HCT116 (cell line): ENCODE results near the gene PROSER2. TPM values are rescaled to one million over a fixed set of nuclear protein-coding genes. Genes with fewer than 3 reads are reported as not detected.

Experiments
- ATAC-seq: fragments of 200-7000 bp; cut with Tn5 transposase; 2 replicates; pipeline ENCODE4 v1.9.1; 2020; ENCODE audit warnings: mild to moderate bottlenecking, moderate library complexity
- BruUV-seq: library from RNA; stranded (reverse); fragments of 400-500 nt; replicated peaks from 2 replicates; lab custom pipeline; 2021; lab: Mats Ljungman, UMichigan
- CTCF ChIA-PET: fragments of 300-600 bp; sonication (Branson Sonifier 250); formaldehyde crosslinking; loops from one replicate; lab custom pipeline; 2021; ENCODE audit warnings: antibody characterized with exemption; lab: Charles Lee
- POLR2A ChIA-PET: fragments of 300-600, 350-600 bp; sonication (Branson Sonifier 250); formaldehyde crosslinking; loops from one replicate; lab custom pipeline; 2021; ENCODE audit warnings: antibody characterized with exemption; lab: Charles Lee
- RAD21 ChIA-PET, 2 experiments: fragments of 300-600 bp; sonication (Branson Sonifier 250); formaldehyde crosslinking; loops; one replicate each; lab custom pipeline; 2023; ENCODE audit warnings: low total read pairs in 2 of 2; ENCODE audit not compliant: uncharacterized antibody in 2 of 2, unreplicated experiment in 2 of 2, low non-redundant PET in 1 of 2; lab: Charles Lee
- DNase-seq: peaks from one replicate; pipeline ENCODE4 v3.0.0-alpha.2; 2010; ENCODE audit warnings: low read depth, low spot score
- H2AFZ ChIP-seq: fragments of 200-600 bp; shearing (Covaris generic), sonication (generic); 2 replicates; pipeline ENCODE4 v1.6.1; 2017; ENCODE audit warnings: low read depth, mixed run types, mixed read lengths, antibody characterized with exemption, low read length; ENCODE audit not compliant: poor library complexity, severe bottlenecking
- H3K27ac ChIP-seq: 2 replicates; pipeline ENCODE4 v1.5.1; 2012; ENCODE audit warnings: low read depth, low read length
- H3K27me3 ChIP-seq: fragments of 200-600 bp; sonication (generic); 2 replicates; pipeline ENCODE4 v1.6.1; 2016; ENCODE audit warnings: mixed run types, low read length, mixed read lengths; ENCODE audit not compliant: insufficient read depth
- H3K36me3 ChIP-seq, 2 experiments: fragments of 200-500 bp in 1 of 2; fragments of 200-600 bp in 1 of 2; sonication (Bioruptor generic) in 1 of 2; sonication (generic) in 1 of 2; 2 replicates each; pipeline versions ENCODE4 v1.5.1 to v1.6.1; 2014 to 2016; ENCODE audit warnings: low read length in 2 of 2, inconsistent platforms in 1 of 2, mixed read lengths in 1 of 2, mixed run types in 1 of 2; ENCODE audit not compliant: insufficient read depth in 2 of 2, control insufficient read depth in 1 of 2
- H3K4me1 ChIP-seq, 2 experiments: fragments of 200-600 bp in 1 of 2; sonication (generic) in 1 of 2; 2 replicates each; pipeline versions ENCODE4 v1.5.1 to v1.6.1; 2012 to 2017; ENCODE audit warnings: low read length in 2 of 2, inconsistent platforms in 1 of 2, mild to moderate bottlenecking in 1 of 2, mixed read lengths in 1 of 2, mixed run types in 1 of 2, moderate library complexity in 1 of 2; ENCODE audit not compliant: insufficient read depth in 2 of 2, control insufficient read depth in 1 of 2
- H3K4me2 ChIP-seq: fragments of 200-600 bp; sonication (generic); 2 replicates; pipeline ENCODE4 v1.6.1; 2017; ENCODE audit warnings: mixed run types, low read length, mixed read lengths
- H3K4me3 ChIP-seq, 2 experiments: fragments of 200-600 bp in 1 of 2; sonication (generic) in 1 of 2; replicated peaks in 1 of 2; 2 replicates each; pipeline ENCODE4 v1.5.1; 2011 to 2016; ENCODE audit warnings: low read length in 2 of 2, control low read depth in 1 of 2, low read depth in 1 of 2, mild to moderate bottlenecking in 1 of 2, mixed read lengths in 1 of 2, mixed run types in 1 of 2
- H3K79me2 ChIP-seq: fragments of 200-600 bp; sonication (generic); 2 replicates; pipeline ENCODE4 v1.6.1; 2017; ENCODE audit warnings: mild to moderate bottlenecking, mixed run types, low read length, moderate library complexity, mixed read lengths; ENCODE audit not compliant: insufficient read depth
- H3K9ac ChIP-seq: fragments of 200-600 bp; sonication (generic); 2 replicates; pipeline ENCODE4 v1.6.1; 2016; ENCODE audit warnings: low read length, mixed read lengths
- H3K9me2 ChIP-seq: fragments of 200-600 bp; sonication (generic), shearing (Covaris generic); 2 replicates; pipeline ENCODE4 v1.6.1; 2017; ENCODE audit warnings: mixed run types, mild to moderate bottlenecking, moderate library complexity; ENCODE audit not compliant: insufficient read depth
- H3K9me3 ChIP-seq, 2 experiments: fragments of 200-500 bp in 1 of 2; fragments of 200-600 bp in 1 of 2; sonication (Bioruptor generic) in 1 of 2; sonication (generic) in 1 of 2; 2 replicates each; pipeline ENCODE4 v1.6.1; 2014 to 2017; ENCODE audit warnings: low read length in 2 of 2, mixed read lengths in 2 of 2, inconsistent platforms in 1 of 2, low read depth in 1 of 2, mild to moderate bottlenecking in 1 of 2, mixed run types in 1 of 2, moderate library complexity in 1 of 2; ENCODE audit not compliant: control insufficient read depth in 1 of 2, insufficient read depth in 1 of 2
- H4K20me1 ChIP-seq: fragments of 200-600 bp; sonication (generic), shearing (Covaris generic); 2 replicates; pipeline ENCODE4 v1.6.1; 2017; ENCODE audit warnings: mixed run types, mild to moderate bottlenecking, moderate library complexity; ENCODE audit not compliant: insufficient read depth
- CBX3 ChIP-seq: IDR thresholded peaks from 2 replicates; pipeline ENCODE4 v1.6.1; 2012; ENCODE audit warnings: low read depth
- EGR1 ChIP-seq: IDR thresholded peaks from 2 replicates; pipeline ENCODE4 v1.6.1; 2012; ENCODE audit warnings: low read depth
- ELF1 ChIP-seq: IDR thresholded peaks from 2 replicates; pipeline ENCODE4 v1.6.1; 2012; ENCODE audit warnings: low read depth, borderline replicate concordance
- EZH2 ChIP-seq: fragments of 200-600 bp; sonication (generic); IDR thresholded peaks from 2 replicates; pipeline ENCODE4 v1.6.1; 2017; ENCODE audit warnings: antibody characterized with exemption, mixed run types
- EZH2phosphoT487 ChIP-seq: fragments of 200-600 bp; IDR thresholded peaks from 2 replicates; pipeline ENCODE4 v1.6.1; 2018; ENCODE audit warnings: antibody characterized with exemption, borderline replicate concordance
- FOSL1 ChIP-seq: IDR thresholded peaks from 2 replicates; pipeline ENCODE4 v1.6.1; 2012; ENCODE audit warnings: low read depth
- JUND ChIP-seq: IDR thresholded peaks from 2 replicates; pipeline ENCODE4 v1.6.1; 2012
- POLR2AphosphoS5 ChIP-seq: IDR thresholded peaks from 2 replicates; pipeline ENCODE4 v1.6.1; 2011; ENCODE audit warnings: mild to moderate bottlenecking, low read depth, low read length, moderate library complexity
- SIN3A ChIP-seq: IDR thresholded peaks from 2 replicates; pipeline ENCODE4 v1.6.1; 2012; ENCODE audit warnings: low read depth
- SRF ChIP-seq: IDR thresholded peaks from 2 replicates; pipeline ENCODE4 v1.6.1; 2012; ENCODE audit warnings: low read depth
- ZFX ChIP-seq: fragments of 450-650 bp; IDR thresholded peaks from 2 replicates; pipeline ENCODE4 v1.6.1; 2017
- ZNF274 ChIP-seq: fragments of 200-500 bp; sonication (Bioruptor generic); IDR thresholded peaks from 2 replicates; pipeline ENCODE4 v1.6.1; 2014; ENCODE audit warnings: mild to moderate bottlenecking, low read depth, low read length, inconsistent platforms
- intact Hi-C: fragments of 100-400 bp; cut with micrococcal nuclease; formaldehyde crosslinking; loops from 2 replicates; pipeline ENCODE4 v1.10.0; 2022
- total RNA-seq: library from RNA; stranded (reverse); gene quantifications from one replicate; pipeline ENCODE4 v1.2.1, GENCODE V29; 2021; ENCODE audit not compliant: unreplicated experiment
- TF ChIP-seq, protein P1 (sequence below): IDR thresholded peaks from 2 replicates; pipeline ENCODE4 v1.6.1; 2012

PROSER2 gene
- total RNA-seq, 1 experiment from 2014 or later: 46.2 TPM

DNA sequence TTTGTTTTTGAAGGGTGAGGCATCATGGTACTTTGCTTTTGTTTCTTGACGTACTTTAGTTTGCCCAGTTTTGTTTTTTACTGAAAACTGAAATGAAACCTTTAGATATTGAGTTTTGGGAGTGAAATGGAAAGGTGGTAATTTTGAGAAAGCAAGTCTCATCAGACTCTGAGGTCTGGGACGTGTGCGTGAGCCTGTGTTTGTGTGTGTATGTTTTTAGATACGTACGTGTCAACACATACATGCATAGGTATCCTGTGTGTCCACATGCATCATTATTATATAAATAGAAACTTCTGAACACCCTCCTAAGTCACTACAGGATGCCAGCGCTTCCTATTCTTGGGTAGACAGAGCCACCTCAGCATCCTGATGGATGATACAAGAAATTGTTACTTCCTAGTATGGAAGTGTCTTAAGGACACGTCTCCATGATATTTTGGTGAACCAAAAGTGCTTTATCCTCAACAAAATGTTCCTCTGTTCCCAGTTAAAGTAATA lies 47.8 kb downstream of the PROSER2 start:
- no peak for DNase-seq
- intact Hi-C loops: no loop called here
- Histone ChIP-seq H3K9me3 (no peaks in the 10 kb centered on the region), H4K20me1 (no peaks in the 10 kb centered on the region), H3K9me2 (no peaks in the 10 kb centered on the region), H2AFZ (no peak overlapping the region), H3K4me2 (no peak overlapping the region), H3K4me1 (peaks cover 25 to 38% of the 10 kb centered on the region in 2 experiments), H3K36me3 (peaks cover 6 to 26% of the 10 kb centered on the region in 2 experiments; a peak in 2 of 4 replicates), H3K79me2 (peaks cover 14% of the 10 kb centered on the region; the same call in 1 of the 2 replicates), H3K27ac (no peak overlapping the region), H3K4me3 (no peak overlapping the region), H3K9ac (no peak overlapping the region), H3K27me3 (no peaks in the 10 kb centered on the region)
- ChIA-PET CTCF (no interaction called here), RAD21 (no interaction called here), POLR2A (no interaction called here)
- no peak for ATAC-seq
- TF ChIP-seq FOSL1 (no peak), CBX3 (no peak), SIN3A (no peak)
- BruUV-seq: no TSS peak

DNA sequence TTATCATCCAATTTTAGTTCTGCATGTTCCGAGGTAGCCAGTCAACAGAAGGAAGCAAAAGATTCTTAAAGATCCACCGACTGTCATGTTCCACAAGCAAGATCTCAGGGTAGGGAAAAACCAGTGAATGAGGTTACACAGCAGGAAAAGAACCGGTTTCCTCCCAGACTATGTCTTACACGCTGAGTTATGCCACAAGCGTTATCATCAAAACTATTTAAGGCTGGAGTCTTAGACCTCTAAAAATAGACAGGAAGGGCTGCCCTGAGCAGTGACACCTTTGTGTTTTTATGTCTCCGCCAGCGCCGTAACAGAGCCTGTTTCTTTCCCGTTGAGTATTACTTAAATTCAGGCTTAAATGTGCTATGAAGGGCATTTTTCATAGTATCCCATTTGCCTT lies 48.3 kb downstream of the PROSER2 start:
- H3K4me3 ChIP-seq: no peak overlapping the region
- RAD21 ChIA-PET: no interaction called here
- H3K79me2 ChIP-seq: peaks cover 9% of the 10 kb centered on the region; the same call in 1 of the 2 replicates
- POLR2A ChIA-PET: no interaction called here
- peaks cover 6 to 21% of the 10 kb centered on the region in 2 experiments; a peak in 2 of 4 replicates for H3K36me3 ChIP-seq
- H2AFZ ChIP-seq: no peak overlapping the region
- intact Hi-C loops: no loop called here
- H3K9ac ChIP-seq: peak overlapping the region; percentile 1; the same call in 1 of the 2 replicates
- H3K27me3 ChIP-seq: no peaks in the 10 kb centered on the region
- no peaks in the 10 kb centered on the region for H4K20me1 ChIP-seq
- ATAC-seq (no peak), DNase-seq (no peak)
- peaks cover 30 to 43% of the 10 kb centered on the region in 2 experiments for H3K4me1 ChIP-seq
- no peak overlapping the region for H3K4me2 ChIP-seq
- H3K9me2 ChIP-seq: no peaks in the 10 kb centered on the region
- H3K9me3 ChIP-seq: no peaks in the 10 kb centered on the region
- no TSS peak for BruUV-seq
- CTCF ChIA-PET: no interaction called here
- H3K27ac ChIP-seq: no peak overlapping the region
- TF ChIP-seq, protein P1, sequence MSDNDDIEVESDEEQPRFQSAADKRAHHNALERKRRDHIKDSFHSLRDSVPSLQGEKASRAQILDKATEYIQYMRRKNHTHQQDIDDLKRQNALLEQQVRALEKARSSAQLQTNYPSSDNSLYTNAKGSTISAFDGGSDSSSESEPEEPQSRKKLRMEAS: no peak
- TF ChIP-seq ZFX (no peak), EZH2phosphoT487 (no peak), JUND (no peak), EGR1 (no peak), SRF (no peak), POLR2AphosphoS5 (no peak), EZH2 (no peak), ZNF274 (no peak), ELF1 (no peak)
- TF ChIP-seq, all 23 proteins: peak for 0
